Dendritic cell treated with granulocyte-macrophage colony-stimulating factor and Interleukin-4, amounts not matched to agents 40 ng/mL and 50 ng/mL, for 4 days (primary cell): ENCODE measurements around the gene ZBTB18.

ENCODE experiments used
- H3K27ac Mint-ChIP-seq: one replicate; pipeline ENCODE4 v1.8.0; 2022; ENCODE audit warnings: mild to moderate bottlenecking, mixed read lengths
- H3K27me3 Mint-ChIP-seq: one replicate; pipeline ENCODE4 v1.8.0; 2022; ENCODE audit warnings: mild to moderate bottlenecking, mixed read lengths
- H3K36me3 Mint-ChIP-seq: one replicate; pipeline ENCODE4 v1.8.0; 2022; ENCODE audit warnings: low read depth, mixed read lengths
- H3K4me1 Mint-ChIP-seq: one replicate; pipeline ENCODE4 v1.8.0; 2022; ENCODE audit warnings: low read depth, mixed read lengths
- H3K4me3 Mint-ChIP-seq: one replicate; pipeline ENCODE4 v1.8.0; 2022; ENCODE audit warnings: mild to moderate bottlenecking, moderate library complexity, mixed read lengths
- H3K9me3 Mint-ChIP-seq: one replicate; pipeline ENCODE4 v1.8.0; 2022; ENCODE audit warnings: mixed read lengths
- intact Hi-C: fragments of 100-400 bp; cut with micrococcal nuclease; formaldehyde crosslinking; loops from one replicate; pipeline ENCODE4 v1.15.0; 2022

The ZBTB18 gene

GRCh38 chr1:244060686-244061085 is 9.6 kb downstream of the ZBTB18 start:
- intact Hi-C loops, result no loop called here
- Mint-ChIP-seq H3K36me3 (no peaks in the 10 kb centered on the region), H3K27me3 (no peaks in the 10 kb centered on the region), H3K4me1 (no peaks in the 10 kb centered on the region), H3K9me3 (no peaks in the 10 kb centered on the region), H3K27ac (no peak overlapping the region), H3K4me3 (no peak overlapping the region)

GRCh38 chr1:244062156-244062725 is 11.2 kb downstream of the ZBTB18 start:
- H3K27ac Mint-ChIP-seq, result no peak overlapping the region
- H3K4me3 Mint-ChIP-seq, result no peak overlapping the region
- H3K36me3 Mint-ChIP-seq, result no peaks in the 10 kb centered on the region
- peaks cover 1% of the 10 kb centered on the region for H3K27me3 Mint-ChIP-seq
- H3K9me3 Mint-ChIP-seq, result no peaks in the 10 kb centered on the region
- H3K4me1 Mint-ChIP-seq, result no peaks in the 10 kb centered on the region
- intact Hi-C loops, result no loop called here

- no peak overlapping the region for H3K4me3 Mint-ChIP-seq
- no peaks in the 10 kb centered on the region for H3K4me1 Mint-ChIP-seq
- H3K27ac Mint-ChIP-seq, result no peak overlapping the region
- H3K36me3 Mint-ChIP-seq, result no peaks in the 10 kb centered on the region
- intact Hi-C loops, result no loop called here
- H3K27me3 Mint-ChIP-seq, result peaks cover 5% of the 10 kb centered on the region
- no peaks in the 10 kb centered on the region for H3K9me3 Mint-ChIP-seq
Observed at GRCh38 chr1:244063498-244063897, 12.4 kb downstream of the ZBTB18 start.

- peaks cover 5% of the 10 kb centered on the region for H3K27me3 Mint-ChIP-seq
- no peaks in the 10 kb centered on the region for H3K9me3 Mint-ChIP-seq
- no peaks in the 10 kb centered on the region for H3K36me3 Mint-ChIP-seq
- intact Hi-C loops, result no loop called here
- no peak overlapping the region for H3K27ac Mint-ChIP-seq
- H3K4me1 Mint-ChIP-seq, result peaks cover 4% of the 10 kb centered on the region
- no peak overlapping the region for H3K4me3 Mint-ChIP-seq
Observed at GRCh38 chr1:244064621-244065020, 13.5 kb downstream of the ZBTB18 start.

GRCh38 chr1:244065063-244065793 is 14.1 kb downstream of the ZBTB18 start:
- Mint-ChIP-seq H3K27me3 (peaks cover 5% of the 10 kb centered on the region), H3K27ac (no peak overlapping the region), H3K9me3 (no peaks in the 10 kb centered on the region)

GRCh38 chr1:244065960-244066388 is 14.9 kb downstream of the ZBTB18 start:
- intact Hi-C loops, result no loop called here
- H3K27ac Mint-ChIP-seq, result no peak overlapping the region
- H3K9me3 Mint-ChIP-seq, result no peaks in the 10 kb centered on the region
- H3K4me3 Mint-ChIP-seq, result no peak overlapping the region
- peaks cover 4% of the 10 kb centered on the region for H3K4me1 Mint-ChIP-seq
- peaks cover 5% of the 10 kb centered on the region for H3K27me3 Mint-ChIP-seq
- H3K36me3 Mint-ChIP-seq, result no peaks in the 10 kb centered on the region

More at GRCh38 chr1:244065063-244065793, 14.1 kb downstream of the ZBTB18 start:
- Mint-ChIP-seq H3K4me1 (peaks cover 4% of the 10 kb centered on the region), H3K36me3 (no peaks in the 10 kb centered on the region), H3K4me3 (no peak overlapping the region)
- intact Hi-C loops, result no loop called here

GRCh38 chr1:244066954-244067716 is 16.1 kb downstream of the ZBTB18 start:
- Mint-ChIP-seq H3K27me3 (peaks cover 5% of the 10 kb centered on the region), H3K4me1 (peaks cover 4% of the 10 kb centered on the region), H3K4me3 (no peak overlapping the region), H3K27ac (no peak overlapping the region), H3K9me3 (no peaks in the 10 kb centered on the region), H3K36me3 (no peaks in the 10 kb centered on the region)
- intact Hi-C loops, result no loop called here

- no peak overlapping the region for H3K27ac Mint-ChIP-seq
- intact Hi-C loops, result no loop called here
- no peak overlapping the region for H3K4me3 Mint-ChIP-seq
- peaks cover 5% of the 10 kb centered on the region for H3K27me3 Mint-ChIP-seq
- H3K36me3 Mint-ChIP-seq, result no peaks in the 10 kb centered on the region
- peaks cover 4% of the 10 kb centered on the region for H3K4me1 Mint-ChIP-seq
- no peaks in the 10 kb centered on the region for H3K9me3 Mint-ChIP-seq
Observed at GRCh38 chr1:244067893-244068292, 16.8 kb downstream of the ZBTB18 start.

- H3K27ac Mint-ChIP-seq, result no peak overlapping the region
- H3K4me3 Mint-ChIP-seq, result no peak overlapping the region
- H3K27me3 Mint-ChIP-seq, result peaks cover 5% of the 10 kb centered on the region
- intact Hi-C loops, result no loop called here
- H3K36me3 Mint-ChIP-seq, result no peaks in the 10 kb centered on the region
- H3K4me1 Mint-ChIP-seq, result peaks cover 4% of the 10 kb centered on the region
- no peaks in the 10 kb centered on the region for H3K9me3 Mint-ChIP-seq
Observed at GRCh38 chr1:244068567-244068966, 17.5 kb downstream of the ZBTB18 start.

- Mint-ChIP-seq H3K27ac (no peak overlapping the region), H3K27me3 (peaks cover 11% of the 10 kb centered on the region), H3K4me1 (peaks cover 6% of the 10 kb centered on the region), H3K9me3 (no peaks in the 10 kb centered on the region), H3K36me3 (no peaks in the 10 kb centered on the region), H3K4me3 (no peak overlapping the region)
- intact Hi-C loops, result no loop called here
Observed at GRCh38 chr1:244069326-244069898, 18.3 kb downstream of the ZBTB18 start.

- Mint-ChIP-seq H3K27me3 (peaks cover 24% of the 10 kb centered on the region), H3K36me3 (no peaks in the 10 kb centered on the region), H3K4me1 (peaks cover 21% of the 10 kb centered on the region), H3K27ac (no peak overlapping the region), H3K4me3 (no peak overlapping the region), H3K9me3 (no peaks in the 10 kb centered on the region)
- intact Hi-C loops, result no loop called here
Observed at GRCh38 chr1:244074559-244075171, 23.6 kb downstream of the ZBTB18 start.

- H3K27me3 Mint-ChIP-seq, result peaks cover 24% of the 10 kb centered on the region
- H3K36me3 Mint-ChIP-seq, result no peaks in the 10 kb centered on the region
- no peak overlapping the region for H3K27ac Mint-ChIP-seq
- H3K4me3 Mint-ChIP-seq, result no peak overlapping the region
- intact Hi-C loops, result no loop called here
- H3K4me1 Mint-ChIP-seq, result peaks cover 21% of the 10 kb centered on the region
- no peaks in the 10 kb centered on the region for H3K9me3 Mint-ChIP-seq
Observed at GRCh38 chr1:244075247-244075722, 24.2 kb downstream of the ZBTB18 start.

GRCh38 chr1:244076740-244077139 is 25.7 kb downstream of the ZBTB18 start:
- no peaks in the 10 kb centered on the region for H3K9me3 Mint-ChIP-seq
- H3K27ac Mint-ChIP-seq, result no peak overlapping the region
- H3K4me3 Mint-ChIP-seq, result no peak overlapping the region
- H3K27me3 Mint-ChIP-seq, result peaks cover 26% of the 10 kb centered on the region
- intact Hi-C loops, result no loop called here
- H3K36me3 Mint-ChIP-seq, result no peaks in the 10 kb centered on the region
- H3K4me1 Mint-ChIP-seq, result peaks cover 21% of the 10 kb centered on the region
